BLaER1 treated with 17β-estradiol and CSF1 and Interleukin-3, amounts not matched to agents 10 nM and 100 nM (cell line): ENCODE results near the gene MDFI.

ENCODE experiments used
- H3K27ac ChIP-seq, 11 experiments: shearing (Covaris generic); formaldehyde crosslinking; 2 replicates each; pipeline ENCODE4 v1.8.1; 2022
- H3K27me3 ChIP-seq, 11 experiments: shearing (Covaris generic); formaldehyde crosslinking; 2 replicates each; pipeline ENCODE4 v1.8.1; 2022
- H3K36me3 ChIP-seq, 11 experiments: shearing (Covaris generic); formaldehyde crosslinking; 2 replicates each; pipeline ENCODE4 v1.8.1; 2022
- H3K4me1 ChIP-seq, 10 experiments: shearing (Covaris generic); formaldehyde crosslinking; 2 replicates each; pipeline ENCODE4 v1.8.1; 2022
- H3K4me2 ChIP-seq, 11 experiments: shearing (Covaris generic); formaldehyde crosslinking; 2 replicates each; pipeline ENCODE4 v1.8.1; 2022
- H3K4me3 ChIP-seq, 10 experiments: shearing (Covaris generic); formaldehyde crosslinking; 2 replicates each; pipeline ENCODE4 v1.8.1; 2022
- H3K9ac ChIP-seq, 11 experiments: shearing (Covaris generic); formaldehyde crosslinking; 2 replicates each; pipeline ENCODE4 v1.8.1; 2022
- H3K9me3 ChIP-seq, 11 experiments: shearing (Covaris generic); formaldehyde crosslinking; replicated peaks in 1 of 11; 2 replicates each; pipeline ENCODE4 v1.8.1; 2022
- H4K20me1 ChIP-seq, 11 experiments: shearing (Covaris generic); formaldehyde crosslinking; 2 replicates each; pipeline ENCODE4 v1.8.1; 2022
- Cebpa-rat ChIP-seq, 11 experiments: shearing (Covaris generic); IDR thresholded peaks; 2 replicates each; pipeline ENCODE4 v1.8.1; 2022

The MDFI gene

GRCh38 chr6:41646026-41646795 lies 7.9 kb downstream of the MDFI start:
- no peak for TF ChIP-seq Cebpa-rat (IDR thresholded peaks at IDR 0.05)
- Histone ChIP-seq H3K9ac (peak overlapping the region in 2 of 11 experiments; percentile 5 to 13; a peak in 1 of 22 replicates), H4K20me1 (peaks cover 0 to 82% (median 59%) of the 10 kb centered on the region in 11 experiments; a peak in 16 of 22 replicates), H3K27ac (peak overlapping the region in 1 of 11 experiments; percentile 28; a peak in 1 of 22 replicates), H3K4me2 (no peak overlapping the region), H3K36me3 (peaks cover 16 to 92% (median 72%) of the 10 kb centered on the region in 11 experiments), H3K4me3 (no peak overlapping the region), H3K4me1 (peaks cover 29 to 57% (median 42%) of the 10 kb centered on the region in 10 experiments), H3K27me3 (no peaks in the 10 kb centered on the region), H3K9me3 (no peaks in the 10 kb centered on the region)

DNA sequence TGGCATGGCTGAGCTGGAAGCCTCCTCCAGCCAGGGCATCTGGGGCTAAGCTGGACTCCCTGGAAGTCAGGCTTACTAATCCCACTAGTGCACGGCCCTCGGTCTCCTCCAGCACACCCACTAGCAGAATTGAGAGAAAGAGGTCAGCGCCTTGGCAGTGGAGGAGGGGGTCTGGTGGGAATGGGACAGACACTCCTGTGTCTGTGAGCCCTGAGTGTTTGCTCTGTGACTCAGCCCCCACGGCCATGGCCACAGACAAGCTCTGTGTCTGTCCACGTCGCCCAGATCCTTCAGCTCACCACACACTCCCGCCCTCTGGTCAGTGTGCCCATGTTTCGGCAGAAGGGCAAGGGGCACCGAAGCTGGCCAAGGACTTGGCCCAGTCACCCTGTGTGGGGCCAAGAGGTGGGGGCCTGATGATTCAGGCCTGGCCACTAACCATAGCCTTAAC lies 8.8 kb downstream of the MDFI start:
- Histone ChIP-seq H3K27me3 (no peaks in the 10 kb centered on the region), H4K20me1 (peaks cover 0 to 82% (median 55%) of the 10 kb centered on the region in 11 experiments; a peak in 16 of 22 replicates), H3K36me3 (peaks cover 21 to 95% (median 79%) of the 10 kb centered on the region in 11 experiments), H3K9ac (peak overlapping the region in 1 of 11 experiments; percentile 5; a peak in 1 of 22 replicates), H3K4me3 (no peak overlapping the region), H3K27ac (peak overlapping the region in 1 of 11 experiments; percentile 28; a peak in 1 of 22 replicates), H3K9me3 (no peaks in the 10 kb centered on the region), H3K4me2 (no peak overlapping the region), H3K4me1 (peaks cover 21 to 48% (median 33%) of the 10 kb centered on the region in 10 experiments)
- no peak for TF ChIP-seq Cebpa-rat (IDR thresholded peaks at IDR 0.05)

GRCh38 chr6:41648070-41648585 lies 9.9 kb downstream of the MDFI start:
- Histone ChIP-seq H3K4me1 (peaks cover 11 to 38% (median 22%) of the 10 kb centered on the region in 10 experiments), H3K4me2 (no peak overlapping the region), H3K36me3 (peaks cover 25 to 95% (median 88%) of the 10 kb centered on the region in 11 experiments), H3K4me3 (no peak overlapping the region), H3K9me3 (no peaks in the 10 kb centered on the region), H3K9ac (no peak overlapping the region), H4K20me1 (peaks cover 0 to 82% (median 50%) of the 10 kb centered on the region in 11 experiments; a peak in 16 of 22 replicates), H3K27me3 (no peaks in the 10 kb centered on the region), H3K27ac (0 out of 22 replicates have a peak overlapping the region, but pooled peaks of 1 of the 11 experiments have one; percentile 9)
- no peak for TF ChIP-seq Cebpa-rat (IDR thresholded peaks at IDR 0.05)

DNA sequence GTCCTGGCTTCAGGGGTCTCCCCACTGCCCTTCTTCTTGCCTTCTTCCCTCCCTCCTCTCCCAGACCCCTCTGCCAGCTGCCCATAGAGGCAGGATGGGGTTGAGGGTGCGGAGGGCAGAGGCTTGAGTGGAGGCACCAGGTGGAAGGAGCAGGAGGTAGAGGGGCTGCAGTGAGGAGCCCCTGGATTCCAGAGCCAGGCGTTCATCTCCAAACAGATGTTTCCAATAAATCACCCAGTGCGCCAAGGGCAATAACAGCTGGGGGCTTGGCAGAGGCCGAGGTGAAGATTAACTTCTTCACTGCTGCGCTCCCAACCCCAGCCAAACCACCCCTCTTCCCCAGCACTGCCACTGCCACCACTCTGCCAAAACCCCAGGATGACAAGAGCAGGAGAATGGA lies 10.7 kb downstream of the MDFI start:
- H4K20me1 ChIP-seq: peaks cover 0 to 82% (median 46%) of the 10 kb centered on the region in 11 experiments; a peak in 16 of 22 replicates
- no peak for TF ChIP-seq Cebpa-rat (IDR thresholded peaks at IDR 0.05)
- no peak overlapping the region for H3K4me3 ChIP-seq
- H3K4me1 ChIP-seq: peaks cover 5 to 30% (median 16%) of the 10 kb centered on the region in 10 experiments
- H3K27ac ChIP-seq: peak overlapping the region in 2 of 11 experiments; percentile 9 to 10; a peak in 2 of 22 replicates
- peaks cover 28 to 96% (median 91%) of the 10 kb centered on the region in 11 experiments for H3K36me3 ChIP-seq
- 0 out of 22 replicates have a peak overlapping the region, but pooled peaks of 1 of the 11 experiments have one; percentile 18 for H3K9ac ChIP-seq
- no peaks in the 10 kb centered on the region for H3K27me3 ChIP-seq
- H3K9me3 ChIP-seq: no peaks in the 10 kb centered on the region
- no peak overlapping the region for H3K4me2 ChIP-seq

- Histone ChIP-seq H3K27me3 (no peaks in the 10 kb centered on the region), H3K4me1 (peaks cover 0 to 28% (median 11%) of the 10 kb centered on the region in 10 experiments; a peak in 17 of 20 replicates), H3K36me3 (peaks cover 28 to 96% (median 91%) of the 10 kb centered on the region in 11 experiments), H3K9me3 (no peaks in the 10 kb centered on the region), H4K20me1 (peaks cover 0 to 78% (median 42%) of the 10 kb centered on the region in 11 experiments; a peak in 15 of 22 replicates), H3K9ac (no peak overlapping the region), H3K4me2 (no peak overlapping the region), H3K4me3 (no peak overlapping the region), H3K27ac (no peak overlapping the region)
- no peak for TF ChIP-seq Cebpa-rat (IDR thresholded peaks at IDR 0.05)
These were observed 11.3 kb downstream of the MDFI start for GRCh38 chr6:41649596-41649995.

GRCh38 chr6:41650120-41650519 lies 11.9 kb downstream of the MDFI start:
- H4K20me1 ChIP-seq: peaks cover 0 to 78% (median 36%) of the 10 kb centered on the region in 11 experiments; a peak in 15 of 22 replicates
- no peaks in the 10 kb centered on the region for H3K9me3 ChIP-seq
- H3K9ac ChIP-seq: no peak overlapping the region
- no peaks in the 10 kb centered on the region for H3K27me3 ChIP-seq
- no peak overlapping the region for H3K27ac ChIP-seq
- peaks cover 0 to 28% (median 11%) of the 10 kb centered on the region in 10 experiments; a peak in 16 of 20 replicates for H3K4me1 ChIP-seq
- H3K4me2 ChIP-seq: no peak overlapping the region
- peaks cover 28 to 94% (median 88%) of the 10 kb centered on the region in 11 experiments for H3K36me3 ChIP-seq
- no peak overlapping the region for H3K4me3 ChIP-seq
- no peak for TF ChIP-seq Cebpa-rat (IDR thresholded peaks at IDR 0.05)

DNA sequence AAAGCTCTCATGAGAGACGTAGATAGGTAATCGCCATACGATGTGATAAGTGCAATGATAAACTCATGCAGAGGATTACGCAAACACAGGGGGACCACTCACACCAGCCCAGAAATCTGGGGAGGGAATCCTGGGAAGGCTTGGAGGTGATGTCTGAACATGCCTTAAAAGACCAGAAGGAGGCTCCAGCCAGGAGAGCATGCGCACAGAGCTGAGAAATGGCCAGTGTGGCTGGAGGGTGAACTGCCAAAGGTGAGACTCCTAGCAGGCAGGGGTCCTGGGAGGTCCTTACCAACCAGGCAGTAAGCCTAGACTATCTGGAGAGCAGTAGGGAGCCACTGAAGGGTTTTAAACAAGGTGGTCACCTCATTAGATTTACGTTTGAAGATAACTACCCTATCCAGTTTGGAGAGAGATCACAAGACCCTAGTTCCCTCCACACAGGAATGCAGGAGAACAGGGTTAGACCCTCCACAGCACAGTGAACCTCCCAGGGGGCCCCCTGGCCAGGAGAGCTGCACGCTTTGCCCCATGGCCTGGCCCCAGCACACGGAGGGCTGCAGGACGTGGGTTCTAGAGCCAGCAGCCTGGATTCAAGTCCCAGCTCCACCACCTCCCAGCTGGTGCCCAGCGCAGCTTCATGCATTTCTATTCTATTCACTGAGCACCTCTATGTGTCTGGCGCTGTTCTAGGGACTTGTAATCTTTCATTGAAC lies 13.1 kb downstream of the MDFI start:
- Histone ChIP-seq H3K36me3 (peaks cover 28 to 84% (median 76%) of the 10 kb centered on the region in 11 experiments), H3K9me3 (no peaks in the 10 kb centered on the region), H3K9ac (no peak overlapping the region), H3K27ac (peak overlapping the region in 1 of 11 experiments; percentile 31; a peak in 2 of 22 replicates), H3K4me3 (no peak overlapping the region), H3K27me3 (no peaks in the 10 kb centered on the region), H3K4me1 (peaks cover 6 to 30% (median 18%) of the 10 kb centered on the region in 10 experiments; a peak in 19 of 20 replicates), H4K20me1 (peaks cover 0 to 71% (median 24%) of the 10 kb centered on the region in 11 experiments; a peak in 12 of 22 replicates), H3K4me2 (no peak overlapping the region)
- TF ChIP-seq Cebpa-rat (IDR thresholded peaks at IDR 0.05): no peak

GRCh38 chr6:41651962-41652657 lies 13.8 kb downstream of the MDFI start:
- H3K27me3 ChIP-seq: no peaks in the 10 kb centered on the region
- H3K9me3 ChIP-seq: no peaks in the 10 kb centered on the region
- H3K4me3 ChIP-seq: no peak overlapping the region
- H3K27ac ChIP-seq: peak overlapping the region in 1 of 11 experiments; percentile 31; a peak in 1 of 22 replicates
- peaks cover 6 to 37% (median 24%) of the 10 kb centered on the region in 10 experiments; a peak in 19 of 20 replicates for H3K4me1 ChIP-seq
- H3K9ac ChIP-seq: no peak overlapping the region
- H3K4me2 ChIP-seq: no peak overlapping the region
- no peak for TF ChIP-seq Cebpa-rat (IDR thresholded peaks at IDR 0.05)
- H3K36me3 ChIP-seq: peaks cover 28 to 76% (median 69%) of the 10 kb centered on the region in 11 experiments
- H4K20me1 ChIP-seq: peaks cover 0 to 63% (median 17%) of the 10 kb centered on the region in 11 experiments; a peak in 11 of 22 replicates
